GM21423 (cell line): Measurements from ENCODE around the gene RNU4-1.
"Not testable (repeated sequence)": the region's sequence is repeated elsewhere in the genome, so short reads cannot be mapped to it uniquely, and the experiment has no call there.

ENCODE experiments used
- ATAC-seq: cut with Tn5 transposase; IDR thresholded peaks from one replicate; pipeline ENCODE4 v1.9.1; 2021; ENCODE audit warnings: mild to moderate bottlenecking, moderate library complexity; ENCODE audit not compliant: unreplicated experiment

The RNU4-1 gene

GRCh38 chr12:120259418-120260202, 33.4 kb downstream of the RNU4-1 start:
- no peak for ATAC-seq

GRCh38 chr12:120258323-120258896, 34.6 kb downstream of the RNU4-1 start:
- ATAC-seq, result no peak

DNA sequence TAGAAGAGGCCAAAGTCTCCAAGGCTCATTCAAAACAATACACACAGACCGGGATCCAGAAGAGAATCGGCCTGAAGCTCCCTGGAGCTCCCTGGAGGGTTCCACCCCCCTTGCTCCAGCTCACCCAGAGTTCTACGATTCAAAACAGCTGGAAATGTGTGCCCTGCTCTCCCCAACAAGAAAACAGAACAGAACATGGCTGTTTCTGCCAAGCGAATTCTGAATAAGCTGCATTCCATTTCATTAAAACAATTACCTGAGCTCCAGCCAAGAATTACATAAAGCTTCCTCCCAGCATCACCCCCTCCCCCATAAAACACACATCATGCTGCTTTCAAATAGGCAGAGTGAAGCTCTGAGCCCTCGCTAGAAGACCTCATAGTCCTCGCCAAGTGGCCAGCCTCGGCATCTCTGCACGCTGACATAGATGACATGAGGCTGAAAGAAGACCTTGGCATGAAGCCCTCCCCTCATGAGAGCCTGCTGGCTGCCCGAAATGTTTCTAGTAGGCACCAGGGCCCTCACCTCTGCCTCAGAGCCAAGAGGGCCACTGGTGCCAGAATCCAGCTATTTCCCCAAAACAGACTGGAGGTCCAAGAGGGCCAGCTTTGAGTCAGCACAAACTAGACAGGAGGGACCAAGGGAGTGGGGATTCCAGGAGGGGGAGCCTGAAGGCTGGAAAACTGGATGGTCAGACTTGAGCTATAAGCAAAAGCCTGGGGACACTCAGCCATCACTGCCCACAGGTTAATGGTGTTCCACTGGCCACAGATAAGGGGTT, 35.8 kb downstream of the RNU4-1 start:
- ATAC-seq, result no peak

DNA sequence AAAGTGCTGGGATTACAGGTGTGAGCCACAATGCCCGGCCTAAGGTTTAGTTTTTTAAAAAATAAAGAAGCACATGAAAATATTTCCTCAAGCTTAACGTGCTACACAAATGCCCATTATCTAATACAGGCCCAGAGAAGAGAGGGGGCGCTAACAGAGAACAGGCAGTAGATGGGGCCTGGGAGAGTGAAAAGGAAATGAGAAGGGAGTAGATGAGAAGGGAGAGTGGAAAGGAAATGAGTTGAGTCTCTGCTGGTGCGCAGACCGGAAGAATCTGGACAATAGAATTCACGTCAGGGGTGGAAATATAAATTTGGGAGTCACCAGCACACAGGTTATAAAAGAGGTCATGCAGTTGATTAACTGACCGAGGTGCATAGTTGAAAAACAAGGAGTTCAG, 38.2 kb downstream of the RNU4-1 start:
- ATAC-seq, result no peak

DNA sequence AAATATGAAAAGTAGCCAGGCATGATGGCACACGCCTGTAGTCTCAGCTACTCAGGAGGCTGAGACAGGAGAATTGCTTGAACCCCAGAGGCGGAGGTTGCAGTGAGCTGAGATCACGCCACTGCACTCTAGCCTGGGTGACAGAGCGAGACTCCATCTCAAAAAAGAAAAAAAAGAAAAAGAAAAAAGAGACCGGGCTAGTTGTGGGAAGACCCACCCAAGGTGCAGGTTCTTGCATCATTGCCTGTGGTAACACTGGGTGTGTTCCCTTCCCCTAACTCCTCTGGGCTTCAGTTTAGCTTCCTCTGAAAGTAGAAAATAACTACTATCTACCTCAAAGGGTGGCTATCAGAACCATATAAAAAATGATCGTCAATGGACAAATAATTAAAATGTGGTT, 39.7 kb downstream of the RNU4-1 start:
- not testable (repeated sequence) for ATAC-seq

- no peak for ATAC-seq
Measured at GRCh38 chr12:120252071-120252906, 40.7 kb downstream of the RNU4-1 start.

- not testable (repeated sequence) for ATAC-seq
Measured at GRCh38 chr12:120251364-120252070, 41.5 kb downstream of the RNU4-1 start.

- ATAC-seq, result no peak
Measured at GRCh38 chr12:120249875-120250795, 42.9 kb downstream of the RNU4-1 start.

GRCh38 chr12:120249266-120249874, 43.7 kb downstream of the RNU4-1 start:
- no peak for ATAC-seq

GRCh38 chr12:120247621-120248030, 45.4 kb downstream of the RNU4-1 start:
- no peak for ATAC-seq

GRCh38 chr12:120247183-120247582, 45.9 kb downstream of the RNU4-1 start:
- no peak for ATAC-seq

DNA sequence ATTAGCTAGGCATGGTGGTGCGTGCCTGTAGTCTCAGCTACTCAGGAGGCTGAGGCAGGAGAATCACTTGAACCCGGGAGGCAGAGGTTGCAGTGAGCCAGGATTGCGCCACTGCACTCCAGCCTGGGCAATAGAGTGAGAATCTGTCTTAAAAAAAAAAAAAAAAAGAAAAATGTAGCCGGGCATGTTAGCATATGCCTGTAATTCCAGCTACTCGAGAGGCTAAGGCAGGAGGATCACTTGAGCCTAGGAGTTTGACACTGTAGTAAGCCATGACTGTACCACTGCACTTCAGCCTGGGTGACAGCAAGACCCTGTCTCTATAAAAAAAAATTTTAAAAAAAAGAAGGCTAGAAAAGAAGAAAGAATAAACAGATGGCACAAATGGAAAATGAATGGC, 46.3 kb downstream of the RNU4-1 start:
- not testable (repeated sequence) for ATAC-seq
